ENCODE measurements around the gene CD52.
A peak's percentile ranks its signal among the peaks of the same experiment; 100 is the strongest.

DNA sequence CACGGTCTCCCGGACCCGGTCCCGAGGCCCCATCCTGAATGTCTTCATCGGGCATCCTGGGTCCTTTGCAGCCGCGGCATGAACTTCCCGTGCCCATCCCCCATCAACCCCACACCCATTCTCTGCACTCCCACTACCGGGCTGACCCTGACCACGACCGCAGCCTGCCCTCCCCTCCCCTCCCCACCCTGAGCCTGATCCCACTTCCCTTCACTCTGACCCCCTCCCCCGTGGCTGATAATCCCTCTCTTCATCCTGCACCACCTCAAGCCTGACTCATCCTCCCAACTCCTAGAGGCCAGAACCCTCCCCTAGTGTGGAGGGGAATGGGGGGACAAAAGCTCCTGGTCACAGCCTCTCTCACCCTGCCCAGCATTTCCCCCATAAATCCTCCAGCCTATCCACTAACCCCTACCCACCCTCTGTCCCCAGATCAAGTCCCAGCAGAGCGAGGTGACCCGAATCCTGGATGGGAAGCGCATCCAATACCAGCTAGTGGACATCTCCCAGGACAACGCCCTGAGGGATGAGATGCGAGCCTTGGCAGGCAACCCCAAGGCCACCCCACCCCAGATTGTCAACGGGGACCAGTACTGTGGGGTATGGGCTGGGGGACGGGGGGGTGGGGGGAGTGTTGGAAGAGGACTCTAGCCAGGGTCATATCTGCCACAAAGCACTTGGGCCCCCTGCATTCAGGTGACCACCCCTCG, 37.3 kb upstream of the CD52 start:
- TF ChIP-seq, protein P1, sequence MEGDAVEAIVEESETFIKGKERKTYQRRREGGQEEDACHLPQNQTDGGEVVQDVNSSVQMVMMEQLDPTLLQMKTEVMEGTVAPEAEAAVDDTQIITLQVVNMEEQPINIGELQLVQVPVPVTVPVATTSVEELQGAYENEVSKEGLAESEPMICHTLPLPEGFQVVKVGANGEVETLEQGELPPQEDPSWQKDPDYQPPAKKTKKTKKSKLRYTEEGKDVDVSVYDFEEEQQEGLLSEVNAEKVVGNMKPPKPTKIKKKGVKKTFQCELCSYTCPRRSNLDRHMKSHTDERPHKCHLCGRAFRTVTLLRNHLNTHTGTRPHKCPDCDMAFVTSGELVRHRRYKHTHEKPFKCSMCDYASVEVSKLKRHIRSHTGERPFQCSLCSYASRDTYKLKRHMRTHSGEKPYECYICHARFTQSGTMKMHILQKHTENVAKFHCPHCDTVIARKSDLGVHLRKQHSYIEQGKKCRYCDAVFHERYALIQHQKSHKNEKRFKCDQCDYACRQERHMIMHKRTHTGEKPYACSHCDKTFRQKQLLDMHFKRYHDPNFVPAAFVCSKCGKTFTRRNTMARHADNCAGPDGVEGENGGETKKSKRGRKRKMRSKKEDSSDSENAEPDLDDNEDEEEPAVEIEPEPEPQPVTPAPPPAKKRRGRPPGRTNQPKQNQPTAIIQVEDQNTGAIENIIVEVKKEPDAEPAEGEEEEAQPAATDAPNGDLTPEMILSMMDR (tag by site-specific recombination; IDR thresholded peaks at IDR 0.05), result no peak
- TF ChIP-seq, protein P2, sequence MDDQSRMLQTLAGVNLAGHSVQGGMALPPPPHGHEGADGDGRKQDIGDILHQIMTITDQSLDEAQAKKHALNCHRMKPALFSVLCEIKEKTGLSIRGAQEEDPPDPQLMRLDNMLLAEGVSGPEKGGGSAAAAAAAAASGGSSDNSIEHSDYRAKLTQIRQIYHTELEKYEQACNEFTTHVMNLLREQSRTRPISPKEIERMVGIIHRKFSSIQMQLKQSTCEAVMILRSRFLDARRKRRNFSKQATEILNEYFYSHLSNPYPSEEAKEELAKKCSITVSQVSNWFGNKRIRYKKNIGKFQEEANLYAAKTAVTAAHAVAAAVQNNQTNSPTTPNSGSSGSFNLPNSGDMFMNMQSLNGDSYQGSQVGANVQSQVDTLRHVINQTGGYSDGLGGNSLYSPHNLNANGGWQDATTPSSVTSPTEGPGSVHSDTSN (CRISPR knock-in tag; IDR thresholded peaks at IDR 0.05), result no peak
- TF ChIP-seq, protein P3, sequence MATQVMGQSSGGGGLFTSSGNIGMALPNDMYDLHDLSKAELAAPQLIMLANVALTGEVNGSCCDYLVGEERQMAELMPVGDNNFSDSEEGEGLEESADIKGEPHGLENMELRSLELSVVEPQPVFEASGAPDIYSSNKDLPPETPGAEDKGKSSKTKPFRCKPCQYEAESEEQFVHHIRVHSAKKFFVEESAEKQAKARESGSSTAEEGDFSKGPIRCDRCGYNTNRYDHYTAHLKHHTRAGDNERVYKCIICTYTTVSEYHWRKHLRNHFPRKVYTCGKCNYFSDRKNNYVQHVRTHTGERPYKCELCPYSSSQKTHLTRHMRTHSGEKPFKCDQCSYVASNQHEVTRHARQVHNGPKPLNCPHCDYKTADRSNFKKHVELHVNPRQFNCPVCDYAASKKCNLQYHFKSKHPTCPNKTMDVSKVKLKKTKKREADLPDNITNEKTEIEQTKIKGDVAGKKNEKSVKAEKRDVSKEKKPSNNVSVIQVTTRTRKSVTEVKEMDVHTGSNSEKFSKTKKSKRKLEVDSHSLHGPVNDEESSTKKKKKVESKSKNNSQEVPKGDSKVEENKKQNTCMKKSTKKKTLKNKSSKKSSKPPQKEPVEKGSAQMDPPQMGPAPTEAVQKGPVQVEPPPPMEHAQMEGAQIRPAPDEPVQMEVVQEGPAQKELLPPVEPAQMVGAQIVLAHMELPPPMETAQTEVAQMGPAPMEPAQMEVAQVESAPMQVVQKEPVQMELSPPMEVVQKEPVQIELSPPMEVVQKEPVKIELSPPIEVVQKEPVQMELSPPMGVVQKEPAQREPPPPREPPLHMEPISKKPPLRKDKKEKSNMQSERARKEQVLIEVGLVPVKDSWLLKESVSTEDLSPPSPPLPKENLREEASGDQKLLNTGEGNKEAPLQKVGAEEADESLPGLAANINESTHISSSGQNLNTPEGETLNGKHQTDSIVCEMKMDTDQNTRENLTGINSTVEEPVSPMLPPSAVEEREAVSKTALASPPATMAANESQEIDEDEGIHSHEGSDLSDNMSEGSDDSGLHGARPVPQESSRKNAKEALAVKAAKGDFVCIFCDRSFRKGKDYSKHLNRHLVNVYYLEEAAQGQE (tag by site-specific recombination; IDR thresholded peaks at IDR 0.05), result no peak
- TF ChIP-seq, protein P4, sequence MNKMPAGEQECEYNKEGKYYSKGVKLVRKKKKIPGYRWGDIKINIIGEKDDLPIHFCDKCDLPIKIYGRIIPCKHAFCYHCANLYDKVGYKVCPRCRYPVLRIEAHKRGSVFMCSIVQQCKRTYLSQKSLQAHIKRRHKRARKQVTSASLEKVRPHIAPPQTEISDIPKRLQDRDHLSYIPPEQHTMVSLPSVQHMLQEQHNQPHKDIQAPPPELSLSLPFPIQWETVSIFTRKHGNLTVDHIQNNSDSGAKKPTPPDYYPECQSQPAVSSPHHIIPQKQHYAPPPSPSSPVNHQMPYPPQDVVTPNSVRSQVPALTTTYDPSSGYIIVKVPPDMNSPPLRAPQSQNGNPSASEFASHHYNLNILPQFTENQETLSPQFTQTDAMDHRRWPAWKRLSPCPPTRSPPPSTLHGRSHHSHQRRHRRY (tag by site-specific recombination; IDR thresholded peaks at IDR 0.05), result no peak
- no peak for TF ChIP-seq YY1 (tag by site-specific recombination; IDR thresholded peaks at IDR 0.05)
- TF ChIP-seq KLF7 (tag by site-specific recombination; IDR thresholded peaks at IDR 0.05; ENCODE audit: borderline replicate concordance), result no peak
- no peak for TF ChIP-seq ZNF155 (tag by site-specific recombination; IDR thresholded peaks at IDR 0.05)
- TF ChIP-seq, protein P5, sequence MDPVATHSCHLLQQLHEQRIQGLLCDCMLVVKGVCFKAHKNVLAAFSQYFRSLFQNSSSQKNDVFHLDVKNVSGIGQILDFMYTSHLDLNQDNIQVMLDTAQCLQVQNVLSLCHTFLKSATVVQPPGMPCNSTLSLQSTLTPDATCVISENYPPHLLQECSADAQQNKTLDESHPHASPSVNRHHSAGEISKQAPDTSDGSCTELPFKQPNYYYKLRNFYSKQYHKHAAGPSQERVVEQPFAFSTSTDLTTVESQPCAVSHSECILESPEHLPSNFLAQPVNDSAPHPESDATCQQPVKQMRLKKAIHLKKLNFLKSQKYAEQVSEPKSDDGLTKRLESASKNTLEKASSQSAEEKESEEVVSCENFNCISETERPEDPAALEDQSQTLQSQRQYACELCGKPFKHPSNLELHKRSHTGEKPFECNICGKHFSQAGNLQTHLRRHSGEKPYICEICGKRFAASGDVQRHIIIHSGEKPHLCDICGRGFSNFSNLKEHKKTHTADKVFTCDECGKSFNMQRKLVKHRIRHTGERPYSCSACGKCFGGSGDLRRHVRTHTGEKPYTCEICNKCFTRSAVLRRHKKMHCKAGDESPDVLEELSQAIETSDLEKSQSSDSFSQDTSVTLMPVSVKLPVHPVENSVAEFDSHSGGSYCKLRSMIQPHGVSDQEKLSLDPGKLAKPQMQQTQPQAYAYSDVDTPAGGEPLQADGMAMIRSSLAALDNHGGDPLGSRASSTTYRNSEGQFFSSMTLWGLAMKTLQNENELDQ (tag by site-specific recombination; IDR thresholded peaks at IDR 0.05; ENCODE audit: low read depth), result no peak
- TF ChIP-seq, protein P6, sequence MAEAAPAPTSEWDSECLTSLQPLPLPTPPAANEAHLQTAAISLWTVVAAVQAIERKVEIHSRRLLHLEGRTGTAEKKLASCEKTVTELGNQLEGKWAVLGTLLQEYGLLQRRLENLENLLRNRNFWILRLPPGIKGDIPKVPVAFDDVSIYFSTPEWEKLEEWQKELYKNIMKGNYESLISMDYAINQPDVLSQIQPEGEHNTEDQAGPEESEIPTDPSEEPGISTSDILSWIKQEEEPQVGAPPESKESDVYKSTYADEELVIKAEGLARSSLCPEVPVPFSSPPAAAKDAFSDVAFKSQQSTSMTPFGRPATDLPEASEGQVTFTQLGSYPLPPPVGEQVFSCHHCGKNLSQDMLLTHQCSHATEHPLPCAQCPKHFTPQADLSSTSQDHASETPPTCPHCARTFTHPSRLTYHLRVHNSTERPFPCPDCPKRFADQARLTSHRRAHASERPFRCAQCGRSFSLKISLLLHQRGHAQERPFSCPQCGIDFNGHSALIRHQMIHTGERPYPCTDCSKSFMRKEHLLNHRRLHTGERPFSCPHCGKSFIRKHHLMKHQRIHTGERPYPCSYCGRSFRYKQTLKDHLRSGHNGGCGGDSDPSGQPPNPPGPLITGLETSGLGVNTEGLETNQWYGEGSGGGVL (tag by site-specific recombination; IDR thresholded peaks at IDR 0.05), result peak; percentile 97
- TF ChIP-seq ZNF571 (tag by site-specific recombination; IDR thresholded peaks at IDR 0.05), result no peak

All from HEK293 (cell line).